Panc1 (cell line): ENCODE results near the gene SLC12A8. TPM values are rescaled to one million over a fixed set of nuclear protein-coding genes. Genes with fewer than 3 reads are reported as not detected.

Experiments
- ATAC-seq: fragments of 200-7000 bp; cut with Tn5 transposase; 2 replicates; pipeline ENCODE4 v1.9.1; 2020; ENCODE audit warnings: mild to moderate bottlenecking, moderate library complexity
- BruUV-seq: library from RNA; stranded (reverse); fragments of 400-500 nt; replicated peaks from 2 replicates; lab custom pipeline; 2021; lab: Mats Ljungman, UMichigan
- CTCF ChIA-PET: fragments of 300-600 bp; sonication (Branson Sonifier 250); formaldehyde crosslinking; loops from one replicate; lab custom pipeline; 2022; ENCODE audit warnings: antibody characterized with exemption; lab: Charles Lee
- POLR2A ChIA-PET: fragments of 300-600 bp; sonication (Branson Sonifier 250); formaldehyde crosslinking; loops from one replicate; lab custom pipeline; 2022; ENCODE audit warnings: antibody characterized with exemption; lab: Charles Lee
- DNase-seq: peaks from one replicate; pipeline ENCODE4 v3.0.0-alpha.2; 2010; ENCODE audit warnings: low read depth, low spot score
- H3K27ac ChIP-seq: 2 replicates; pipeline ENCODE4 v1.5.1; 2011; ENCODE audit warnings: mild to moderate bottlenecking, low read length, inconsistent platforms
- H3K27me3 ChIP-seq: fragments of 200-500 bp; sonication (Bioruptor generic); 2 replicates; pipeline ENCODE4 v1.6.0; 2014; ENCODE audit warnings: low read length, inconsistent platforms; ENCODE audit not compliant: control insufficient read depth, insufficient read depth
- H3K36me3 ChIP-seq: fragments of 200-500 bp; sonication (Bioruptor generic); 2 replicates; pipeline ENCODE4 v1.5.1; 2014; ENCODE audit warnings: inconsistent platforms, mild to moderate bottlenecking, low read length, moderate library complexity; ENCODE audit not compliant: control insufficient read depth, insufficient read depth
- H3K4me1 ChIP-seq: 2 replicates; pipeline ENCODE4 v1.5.1; 2011; ENCODE audit warnings: inconsistent platforms, mild to moderate bottlenecking, low read length, moderate library complexity; ENCODE audit not compliant: control insufficient read depth, insufficient read depth
- H3K4me3 ChIP-seq, 2 experiments: 2 replicates each; pipeline ENCODE4 v1.5.1; 2011 to 2012; ENCODE audit warnings: low read depth in 2 of 2, low read length in 2 of 2, mild to moderate bottlenecking in 2 of 2, inconsistent platforms in 1 of 2, moderate library complexity in 1 of 2
- H3K9me3 ChIP-seq: fragments of 200-500 bp; sonication (Bioruptor generic); 2 replicates; pipeline ENCODE4 v1.5.1; 2014; ENCODE audit warnings: low read depth, mild to moderate bottlenecking, inconsistent platforms, low read length, moderate library complexity; ENCODE audit not compliant: control insufficient read depth, insufficient read depth
- CTCF ChIP-seq: fragments of 450-650 bp; IDR thresholded peaks from 2 replicates; pipeline ENCODE4 v1.5.1; 2017; ENCODE audit warnings: mild to moderate bottlenecking
- POLR2AphosphoS5 ChIP-seq: IDR thresholded peaks from 2 replicates; pipeline ENCODE4 v1.6.1; 2012; ENCODE audit warnings: mild to moderate bottlenecking, low read depth, low read length, moderate library complexity
- REST ChIP-seq, 2 experiments: IDR thresholded peaks; 2 replicates each; pipeline ENCODE4 v1.6.1; 2011 to 2012; ENCODE audit warnings: low read depth in 2 of 2, control low read depth in 1 of 2, low read length in 1 of 2, mild to moderate bottlenecking in 1 of 2, moderate library complexity in 1 of 2; ENCODE audit not compliant: insufficient read depth in 1 of 2
- SIN3A ChIP-seq: IDR thresholded peaks from 2 replicates; pipeline ENCODE4 v1.6.1; 2012; ENCODE audit warnings: low read depth, mild to moderate bottlenecking, low read length, moderate library complexity, borderline replicate concordance; ENCODE audit not compliant: insufficient read depth
- TCF7L2 ChIP-seq: IDR thresholded peaks from 2 replicates; pipeline ENCODE4 v1.6.1; 2011; ENCODE audit warnings: mild to moderate bottlenecking, low read depth, low read length, inconsistent platforms
- in situ Hi-C: cut with HindIII; loops from 2 replicates; pipeline ENCODE4 v1.10.0; 2016; ENCODE audit warnings: low sequenced_read_pairs, low pct_unique_long_range_greater_than_20kb
- intact Hi-C: fragments of 100-400 bp; cut with micrococcal nuclease; formaldehyde crosslinking; loops from one replicate; pipeline ENCODE4 v1.10.0; 2022; ENCODE audit not compliant: unreplicated experiment
- total RNA-seq: library from RNA; stranded (reverse); gene quantifications from one replicate; pipeline ENCODE4 v1.2.1, GENCODE V29; 2021; ENCODE audit not compliant: unreplicated experiment

Gene SLC12A8
- total RNA-seq, 1 experiment from 2014 or later: 7.0 TPM

- intact Hi-C loops: no loop called here
- ATAC-seq (peak; percentile 45), DNase-seq (no peak)
Measured at GRCh38 chr3:125107861-125108567, 104.5 kb downstream of the SLC12A8 start.

GRCh38 chr3:125107363-125107762 lies 105.2 kb downstream of the SLC12A8 start:
- ChIA-PET POLR2A (interaction anchor here (0.6 kb wide), 1 partner anchor 28 kb away, joined by 3 read pairs; no protein-coding TSS in a partner anchor), CTCF (no interaction called here)
- ATAC-seq (no peak), DNase-seq (no peak)
- peak overlapping the region; percentile 67; the same call in 1 of the 2 replicates for H3K27ac ChIP-seq
- H3K9me3 ChIP-seq: no peaks in the 10 kb centered on the region
- H3K4me1 ChIP-seq: peaks cover 26% of the 10 kb centered on the region
- intact Hi-C loops: no loop called here
- no TSS peak for BruUV-seq
- in situ Hi-C loops: no loop called here
- TF ChIP-seq CTCF (no peak), REST (IDR thresholded peaks at IDR 0.05; ENCODE audit: insufficient read depth in 1 of 2, low read depth in 2 of 2, low read length in 1 of 2) (no peak), POLR2AphosphoS5 (no peak), TCF7L2 (no peak), SIN3A (no peak)
- no peaks in the 10 kb centered on the region for H3K27me3 ChIP-seq
- no peaks in the 10 kb centered on the region for H3K36me3 ChIP-seq
- no peak overlapping the region for H3K4me3 ChIP-seq

More at GRCh38 chr3:125107861-125108567, 104.5 kb downstream of the SLC12A8 start:
- Histone ChIP-seq H3K4me3 (no peak overlapping the region), H3K27ac (peak overlapping the region; percentile 67; the same call in 1 of the 2 replicates), H3K9me3 (no peaks in the 10 kb centered on the region), H3K27me3 (no peaks in the 10 kb centered on the region), H3K4me1 (peaks cover 23% of the 10 kb centered on the region), H3K36me3 (no peaks in the 10 kb centered on the region)
- TF ChIP-seq SIN3A (no peak), TCF7L2 (no peak), POLR2AphosphoS5 (no peak), CTCF (no peak), REST (IDR thresholded peaks at IDR 0.05; ENCODE audit: insufficient read depth in 1 of 2, low read depth in 2 of 2, low read length in 1 of 2) (no peak)
- ChIA-PET POLR2A (interaction anchor here (0.6 kb wide), 1 partner anchor 18 kb away, joined by 3 read pairs; no protein-coding TSS in a partner anchor), CTCF (no interaction called here)
- no TSS peak for BruUV-seq
- in situ Hi-C loops: no loop called here
